GM12891 (cell line): ENCODE results near the gene KCTD18.

Experiments used
- PAX5 ChIP-seq: IDR thresholded peaks from 2 replicates; pipeline ENCODE4 v1.6.1; 2011; ENCODE audit warnings: low read length, moderate library complexity, mild to moderate bottlenecking; ENCODE audit not compliant: insufficient read depth, severe bottlenecking
- POLR2A ChIP-seq: IDR thresholded peaks from 2 replicates; pipeline ENCODE4 v1.6.1; 2011; ENCODE audit warnings: low read depth, low read length, control low read depth
- POLR2AphosphoS5 ChIP-seq: IDR thresholded peaks from 2 replicates; pipeline ENCODE4 v1.6.1; 2011; ENCODE audit warnings: low read depth, low read length, control low read depth
- POU2F2 ChIP-seq: IDR thresholded peaks from 2 replicates; pipeline ENCODE4 v1.6.1; 2011; ENCODE audit warnings: low read depth, mild to moderate bottlenecking, control low read depth, low read length, moderate library complexity
- SPI1 ChIP-seq: IDR thresholded peaks from 2 replicates; pipeline ENCODE4 v1.6.1; 2011; ENCODE audit warnings: low read depth, low read length, control low read depth
- TAF1 ChIP-seq: IDR thresholded peaks from 2 replicates; pipeline ENCODE4 v1.6.1; 2011; ENCODE audit warnings: low read depth, low read length, control low read depth

DNA sequence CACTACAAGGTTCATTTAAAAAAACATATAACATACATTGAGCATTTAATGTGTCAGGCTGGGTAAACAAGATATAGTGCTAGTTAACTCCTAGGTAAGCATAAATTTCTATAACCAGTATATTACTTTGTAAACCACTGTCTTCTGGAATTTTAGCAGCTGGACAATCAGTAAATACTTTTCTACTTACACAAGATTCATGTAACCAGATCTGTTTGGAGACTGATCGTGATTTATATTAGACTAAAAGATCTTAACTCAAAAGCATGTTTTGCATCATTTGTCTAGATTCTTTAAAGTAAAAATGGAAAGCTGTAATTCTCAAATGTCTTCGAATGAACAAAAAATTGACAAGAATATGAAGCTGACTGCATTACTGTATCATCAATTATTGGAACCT is 15.2 kb upstream of the KCTD18 start:
- TF ChIP-seq POLR2AphosphoS5, result no peak
- TF ChIP-seq POLR2A, result no peak
- no peak for TF ChIP-seq PAX5
- TF ChIP-seq TAF1, result no peak
- no peak for TF ChIP-seq SPI1
- no peak for TF ChIP-seq POU2F2
